ENCODE data around the gene HDAC8. TPM values are rescaled to one million over a fixed set of nuclear protein-coding genes. Genes with fewer than 3 reads are reported as not detected.

HDAC8 gene
- polyA plus RNA-seq, 1 experiment = 24.8 TPM

DNA sequence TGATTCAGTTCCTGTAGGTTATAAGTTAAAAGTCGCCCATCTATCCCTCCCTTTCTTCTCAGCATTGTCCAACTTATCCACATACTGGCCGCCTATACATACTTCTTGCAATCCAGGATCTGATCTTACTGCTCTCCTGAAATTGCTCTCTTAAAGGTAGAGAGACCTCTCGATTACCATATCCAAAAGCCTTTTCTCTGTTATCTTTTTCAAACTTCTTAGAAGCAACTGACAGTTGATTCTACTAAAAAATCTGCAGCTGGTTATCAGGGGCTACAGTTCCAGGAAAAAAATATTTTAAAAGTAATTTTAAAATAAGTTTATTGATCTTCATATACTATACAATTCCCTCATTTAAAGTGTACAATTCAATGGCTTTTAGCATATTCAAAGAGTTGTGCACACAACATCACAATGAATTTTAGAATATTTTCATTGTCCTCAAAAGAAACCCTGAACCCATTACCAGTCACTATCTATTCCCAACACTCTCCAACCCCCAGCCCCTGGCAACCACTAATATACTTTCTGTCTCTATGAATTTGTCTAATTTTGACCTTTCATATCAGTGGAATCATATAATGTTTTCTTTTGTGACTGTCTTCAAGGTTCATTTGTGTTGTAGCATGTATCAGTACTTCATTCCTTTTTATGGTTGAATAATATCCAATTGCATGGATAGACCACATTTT lies 102.0 kb downstream of the HDAC8 start:
- no peak for DNase-seq (ENCODE audit: low read depth, low spot score)
- TF ChIP-seq CTCF (IDR thresholded peaks at IDR 0.05; ENCODE audit: low read depth, low read length) = no peak
- ChIA-PET POLR2A (no interaction called here), CTCF (no interaction called here)
- no peak overlapping the region for H3K4me3 ChIP-seq (ENCODE audit: low read depth, low read length)
- no peaks in the 10 kb centered on the region for H3K27me3 ChIP-seq (ENCODE audit: control insufficient read depth, insufficient read depth, low read length)
- no peaks in the 10 kb centered on the region for H3K9me3 ChIP-seq (ENCODE audit: control insufficient read depth, insufficient read depth, low read length)
- H3K27ac ChIP-seq (ENCODE audit: low read depth, low read length) = no peak overlapping the region

DNA sequence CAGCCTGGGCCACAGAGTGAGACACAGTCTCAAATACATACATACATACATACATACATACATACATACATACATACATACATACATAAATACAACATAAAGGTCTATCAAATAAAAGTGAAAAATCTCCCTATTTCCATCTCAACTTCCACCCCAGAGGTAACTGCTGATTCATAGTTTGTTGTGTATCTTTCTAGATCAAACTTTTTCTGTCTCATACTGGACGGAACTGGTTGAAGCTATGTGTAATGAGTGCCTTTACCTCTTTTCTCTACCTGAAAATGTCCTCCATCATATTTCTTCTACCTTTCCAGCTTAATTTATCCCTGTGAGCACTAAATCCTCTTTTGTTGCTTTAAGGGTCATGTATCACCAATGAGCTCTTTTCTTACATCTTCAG lies 102.5 kb downstream of the HDAC8 start:
- ChIA-PET CTCF (no interaction called here), POLR2A (no interaction called here)
- H3K27ac ChIP-seq (ENCODE audit: low read depth, low read length) = no peak overlapping the region
- DNase-seq (ENCODE audit: low read depth, low spot score) = no peak
- H3K4me3 ChIP-seq (ENCODE audit: low read depth, low read length) = no peak overlapping the region
- no peaks in the 10 kb centered on the region for H3K9me3 ChIP-seq (ENCODE audit: control insufficient read depth, insufficient read depth, low read length)
- no peaks in the 10 kb centered on the region for H3K27me3 ChIP-seq (ENCODE audit: control insufficient read depth, insufficient read depth, low read length)
- TF ChIP-seq CTCF (IDR thresholded peaks at IDR 0.05; ENCODE audit: low read depth, low read length) = no peak

GRCh38 chrX:72468607-72469006 lies 104.0 kb downstream of the HDAC8 start:
- no peak for TF ChIP-seq CTCF (IDR thresholded peaks at IDR 0.05; ENCODE audit: low read depth, low read length)
- H3K9me3 ChIP-seq (ENCODE audit: control insufficient read depth, insufficient read depth, low read length) = no peaks in the 10 kb centered on the region
- no peaks in the 10 kb centered on the region for H3K27me3 ChIP-seq (ENCODE audit: control insufficient read depth, insufficient read depth, low read length)
- no peak overlapping the region for H3K4me3 ChIP-seq (ENCODE audit: low read depth, low read length)
- no peak overlapping the region for H3K27ac ChIP-seq (ENCODE audit: low read depth, low read length)
- POLR2A ChIA-PET = no interaction called here
- DNase-seq (ENCODE audit: low read depth, low spot score) = no peak
- CTCF ChIA-PET = no interaction called here

DNA sequence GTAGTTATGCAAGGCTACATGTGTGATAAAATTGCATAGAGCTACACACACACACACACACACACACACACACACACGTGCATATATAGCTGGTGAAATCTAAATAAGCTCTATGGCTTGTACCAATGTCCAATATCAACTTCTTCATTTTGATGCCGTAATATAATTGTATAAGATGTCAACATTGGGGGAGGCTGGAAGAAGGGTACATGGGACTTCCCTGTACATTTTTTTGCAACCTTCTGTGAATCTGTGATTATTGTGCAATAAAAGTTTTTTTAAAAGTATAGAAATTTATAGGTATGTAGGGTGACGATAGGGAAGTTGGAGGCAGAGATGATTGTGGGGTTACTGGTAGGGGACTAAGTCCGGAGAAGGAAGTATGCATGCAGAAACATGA lies 105.5 kb downstream of the HDAC8 start:
- H3K4me3 ChIP-seq (ENCODE audit: low read depth, low read length) = no peak overlapping the region
- no peaks in the 10 kb centered on the region for H3K27me3 ChIP-seq (ENCODE audit: control insufficient read depth, insufficient read depth, low read length)
- no peak for TF ChIP-seq CTCF (IDR thresholded peaks at IDR 0.05; ENCODE audit: low read depth, low read length)
- ChIA-PET POLR2A (no interaction called here), CTCF (no interaction called here)
- H3K9me3 ChIP-seq (ENCODE audit: control insufficient read depth, insufficient read depth, low read length) = no peaks in the 10 kb centered on the region
- no peak overlapping the region for H3K27ac ChIP-seq (ENCODE audit: low read depth, low read length)
- no peak for DNase-seq (ENCODE audit: low read depth, low spot score)

GRCh38 chrX:72466493-72466892 lies 106.2 kb downstream of the HDAC8 start:
- Histone ChIP-seq H3K4me3 (ENCODE audit: low read depth, low read length) (no peak overlapping the region), H3K9me3 (ENCODE audit: control insufficient read depth, insufficient read depth, low read length) (no peaks in the 10 kb centered on the region), H3K27me3 (ENCODE audit: control insufficient read depth, insufficient read depth, low read length) (no peaks in the 10 kb centered on the region), H3K27ac (ENCODE audit: low read depth, low read length) (no peak overlapping the region)
- CTCF ChIA-PET = no interaction called here
- POLR2A ChIA-PET = no interaction called here
- no peak for DNase-seq (ENCODE audit: low read depth, low spot score)
- no peak for TF ChIP-seq CTCF (IDR thresholded peaks at IDR 0.05; ENCODE audit: low read depth, low read length)

Data from AG04450 (cell line).